ENCODE measurements around the gene VDAC1. TPM values are rescaled to one million over a fixed set of nuclear protein-coding genes. Genes with fewer than 3 reads are reported as not detected.
A peak's percentile ranks its signal among the peaks of the same experiment; 100 is the strongest.
"Not testable (repeated sequence)": the region's sequence is repeated elsewhere in the genome, so short reads cannot be mapped to it uniquely, and the experiment has no call there.

The VDAC1 gene
- polyA plus RNA-seq, 3 donors: 184 to 202 (median 187) TPM

GRCh38 chr5:133985540-133986180, 19.1 kb downstream of the VDAC1 start:
- no peak for DNase-seq (ENCODE audit: extremely low read depth in 1 of 11, low read depth in 9 of 11, low spot score in 4 of 11)

- no peak for DNase-seq (ENCODE audit: extremely low read depth in 1 of 11, low read depth in 9 of 11, low spot score in 4 of 11)
Measured at GRCh38 chr5:133983674-133984073, 21.1 kb downstream of the VDAC1 start.

GRCh38 chr5:133981714-133982113, 23.1 kb downstream of the VDAC1 start:
- no peak for DNase-seq (ENCODE audit: extremely low read depth in 1 of 11, low read depth in 9 of 11, low spot score in 4 of 11)

GRCh38 chr5:133980652-133981051, 24.1 kb downstream of the VDAC1 start:
- no peak for DNase-seq (ENCODE audit: extremely low read depth in 1 of 11, low read depth in 9 of 11, low spot score in 4 of 11)

- no peak for DNase-seq (ENCODE audit: extremely low read depth in 1 of 11, low read depth in 9 of 11, low spot score in 4 of 11)
Measured at GRCh38 chr5:133978943-133979342, 25.8 kb downstream of the VDAC1 start.

- DNase-seq (ENCODE audit: extremely low read depth in 1 of 11, low read depth in 9 of 11, low spot score in 4 of 11): no peak
Measured at GRCh38 chr5:133977858-133978257, 26.9 kb downstream of the VDAC1 start.

- DNase-seq (ENCODE audit: extremely low read depth in 1 of 11, low read depth in 9 of 11, low spot score in 4 of 11): no peak
Measured at GRCh38 chr5:133977161-133977787, 27.5 kb downstream of the VDAC1 start.

- DNase-seq (ENCODE audit: extremely low read depth in 1 of 11, low read depth in 9 of 11, low spot score in 4 of 11): not testable (repeated sequence)
Measured at GRCh38 chr5:133975546-133975945, 29.2 kb downstream of the VDAC1 start.

GRCh38 chr5:133974142-133974541, 30.6 kb downstream of the VDAC1 start:
- no peak for DNase-seq (ENCODE audit: extremely low read depth in 1 of 11, low read depth in 9 of 11, low spot score in 4 of 11)

GRCh38 chr5:133970325-133970909, 34.4 kb downstream of the VDAC1 start:
- no peak for DNase-seq (ENCODE audit: extremely low read depth in 1 of 11, low read depth in 9 of 11, low spot score in 4 of 11)

GRCh38 chr5:133969654-133970324, 35.0 kb downstream of the VDAC1 start:
- no peak for DNase-seq (ENCODE audit: extremely low read depth in 1 of 11, low read depth in 9 of 11, low spot score in 4 of 11)

- DNase-seq (ENCODE audit: extremely low read depth in 1 of 11, low read depth in 9 of 11, low spot score in 4 of 11): peak; percentile 89 to 97 (median 95)
Measured at GRCh38 chr5:133968204-133968980, 36.4 kb downstream of the VDAC1 start, which contains the start of gene C5orf15. C5orf15 (minus strand) TSS chr5:133968625; CDS start chr5:133968584, 41 bp downstream.

- DNase-seq (ENCODE audit: extremely low read depth in 1 of 11, low read depth in 9 of 11, low spot score in 4 of 11): no peak
Measured at GRCh38 chr5:133967698-133968203, 37.0 kb downstream of the VDAC1 start.

- DNase-seq (ENCODE audit: extremely low read depth in 1 of 11, low read depth in 9 of 11, low spot score in 4 of 11): no peak
Measured at GRCh38 chr5:133967124-133967523, 37.7 kb downstream of the VDAC1 start.

GRCh38 chr5:133966090-133966489, 38.7 kb downstream of the VDAC1 start:
- DNase-seq (ENCODE audit: extremely low read depth in 1 of 11, low read depth in 9 of 11, low spot score in 4 of 11): no peak

GRCh38 chr5:133963493-133964128, 41.2 kb downstream of the VDAC1 start:
- DNase-seq (ENCODE audit: extremely low read depth in 1 of 11, low read depth in 9 of 11, low spot score in 4 of 11): no peak

GRCh38 chr5:133962801-133963476, 41.8 kb downstream of the VDAC1 start:
- DNase-seq (ENCODE audit: extremely low read depth in 1 of 11, low read depth in 9 of 11, low spot score in 4 of 11): no peak

- no peak for DNase-seq (ENCODE audit: extremely low read depth in 1 of 11, low read depth in 9 of 11, low spot score in 4 of 11)
Measured at GRCh38 chr5:133962131-133962530, 42.6 kb downstream of the VDAC1 start.

Data from renal cortex interstitium (tissue), 11 donors.